Naive thymus-derived CD4-positive, alpha-beta T cell (primary cell): ENCODE data around the gene SERPINE1. TPM values are rescaled to one million over a fixed set of nuclear protein-coding genes. Genes with fewer than 3 reads are reported as not detected.
"Not testable (repeated sequence)": the region's sequence is repeated elsewhere in the genome, so short reads cannot be mapped to it uniquely, and the experiment has no call there.

ENCODE experiments used
- ATAC-seq: fragments of 150-1000 bp; cut with Tn5 transposase; 2 replicates; pipeline ENCODE4 v1.10.0; 2021; ENCODE audit warnings: mild to moderate bottlenecking, moderate library complexity
- CTCF ChIA-PET: fragments of 350-600 bp; sonication (Branson Sonifier 250); formaldehyde crosslinking; loops from one replicate; lab custom pipeline; 2021; ENCODE audit warnings: antibody characterized with exemption; lab: Charles Lee
- POLR2A ChIA-PET: fragments of 350-600 bp; sonication (Branson Sonifier 250); formaldehyde crosslinking; loops from one replicate; lab custom pipeline; 2021; ENCODE audit warnings: antibody characterized with exemption, inconsistent platforms; lab: Charles Lee
- DNase-seq, 9 donors: peaks; one replicate each; pipeline versions ENCODE4 v3.0.0 to v3.0.0-alpha.2; 2020 to 2022; ENCODE audit warnings: mixed read lengths in 1 of 9
- H3K27ac ChIP-seq: one replicate; pipeline ENCODE4 v1.7.0; 2013; ENCODE audit warnings: mild to moderate bottlenecking, low read depth, low read length, moderate library complexity
- H3K27me3 ChIP-seq, 2 donors: one replicate each; pipeline ENCODE4 v1.7.0; 2013; ENCODE audit warnings: low read length in 2 of 2, mild to moderate bottlenecking in 2 of 2, moderate library complexity in 2 of 2; ENCODE audit not compliant: control insufficient read depth in 2 of 2, insufficient read depth in 2 of 2
- H3K36me3 ChIP-seq, 3 experiments: 1 replicate in 2 of 3; 2 replicates in 1 of 3; pipeline ENCODE4 v1.7.0; 2013; ENCODE audit warnings: low read length in 3 of 3, mild to moderate bottlenecking in 3 of 3, moderate library complexity in 1 of 3; ENCODE audit not compliant: insufficient read depth in 3 of 3, control insufficient read depth in 2 of 3
- H3K4me1 ChIP-seq, 2 donors: one replicate each; pipeline ENCODE4 v1.7.0; 2013; ENCODE audit warnings: low read length in 2 of 2, mild to moderate bottlenecking in 2 of 2, moderate library complexity in 1 of 2; ENCODE audit not compliant: control insufficient read depth in 2 of 2, insufficient read depth in 2 of 2
- H3K4me3 ChIP-seq: 2 replicates; pipeline ENCODE4 v1.7.0; 2013; ENCODE audit warnings: mild to moderate bottlenecking, low read length
- H3K9me3 ChIP-seq, 3 experiments: 1 replicate in 2 of 3; 2 replicates in 1 of 3; pipeline ENCODE4 v1.7.0; 2013; ENCODE audit warnings: low read length in 3 of 3; ENCODE audit not compliant: control insufficient read depth in 2 of 3
- H3K27ac Mint-ChIP-seq, 9 donors: one replicate each; pipeline ENCODE4 v1.8.0; 2020 to 2022; ENCODE audit warnings: mixed read lengths in 9 of 9, mild to moderate bottlenecking in 8 of 9, moderate library complexity in 5 of 9, inconsistent platforms in 2 of 9
- H3K27me3 Mint-ChIP-seq, 5 donors: one replicate each; pipeline ENCODE4 v1.8.0; 2021 to 2022; ENCODE audit warnings: mixed read lengths in 5 of 5, mild to moderate bottlenecking in 1 of 5
- H3K36me3 Mint-ChIP-seq, 5 donors: one replicate each; pipeline ENCODE4 v1.8.0; 2020 to 2022; ENCODE audit warnings: mixed read lengths in 5 of 5, mild to moderate bottlenecking in 3 of 5, inconsistent platforms in 1 of 5
- H3K4me1 Mint-ChIP-seq, 7 donors: one replicate each; pipeline ENCODE4 v1.8.0; 2020 to 2022; ENCODE audit warnings: mixed read lengths in 7 of 7, mild to moderate bottlenecking in 3 of 7, inconsistent platforms in 1 of 7
- H3K4me3 Mint-ChIP-seq, 10 donors: one replicate each; pipeline ENCODE4 v1.8.0; 2020 to 2022; ENCODE audit warnings: mild to moderate bottlenecking in 10 of 10, mixed read lengths in 10 of 10, moderate library complexity in 6 of 10, inconsistent platforms in 2 of 10
- H3K9me3 Mint-ChIP-seq, 11 donors: one replicate each; pipeline ENCODE4 v1.8.0; 2020 to 2022; ENCODE audit warnings: mixed read lengths in 11 of 11, mild to moderate bottlenecking in 4 of 11, inconsistent platforms in 1 of 11, moderate library complexity in 1 of 11
- intact Hi-C, 2 donors: fragments of 100-400 bp; cut with micrococcal nuclease; formaldehyde crosslinking; loops; one replicate each; pipeline ENCODE4 v1.15.1; 2023
- polyA plus RNA-seq, 2 donors: library from polyadenylated mRNA; unstranded; fragments of 300-500 nt; fragmentation: Illumina TruSeq; gene quantifications; one replicate each; pipeline ENCODE4 v1.2.3, GENCODE V29; 2021
- total RNA-seq, 6 experiments: library from RNA in 5 of 6; stranded (reverse) in 5 of 6; gene quantifications; 1 replicate in 5 of 6; 2 replicates in 1 of 6; pipeline ENCODE4 v1.2.3 and lab custom pipeline; 2021 to 2026

SERPINE1 gene
- total and polyA plus RNA-seq, 7 experiments from 2014 or later: 0.08 to 0.56 (median 0.36) TPM; not detected in 4

- POLR2A ChIA-PET, intact Hi-C loops: not testable (repeated sequence)
Observed at GRCh38 chr7:101113140-101113539, 13.8 kb upstream of the SERPINE1 start.

GRCh38 chr7:101113836-101114235 is 13.1 kb upstream of the SERPINE1 start:
- H3K27ac ChIP-seq: no peak overlapping the region
- H3K4me3 ChIP-seq: no peak overlapping the region
- no peak overlapping the region for H3K4me3 Mint-ChIP-seq
- peaks cover 0 to 2% (median 0%) of the 10 kb centered on the region in 11 donors for H3K9me3 Mint-ChIP-seq
- no peaks in the 10 kb centered on the region for H3K9me3 ChIP-seq
- intact Hi-C loops: no loop called here
- H3K4me1 ChIP-seq: no peaks in the 10 kb centered on the region
- no peak overlapping the region for H3K27ac Mint-ChIP-seq
- no peak for DNase-seq
- H3K4me1 Mint-ChIP-seq: no peaks in the 10 kb centered on the region
- ChIA-PET CTCF (no interaction called here), POLR2A (no interaction called here)
- no peaks in the 10 kb centered on the region for H3K27me3 ChIP-seq
- H3K36me3 ChIP-seq: no peaks in the 10 kb centered on the region
- ATAC-seq: no peak
- H3K27me3 Mint-ChIP-seq: peaks cover 0 to 4% (median 0%) of the 10 kb centered on the region in 5 donors
- H3K36me3 Mint-ChIP-seq: no peaks in the 10 kb centered on the region

More at GRCh38 chr7:101113140-101113539, 13.8 kb upstream of the SERPINE1 start:
- H3K27ac ChIP-seq, H3K27me3 ChIP-seq, H3K4me1 Mint-ChIP-seq, CTCF ChIA-PET, H3K4me1 ChIP-seq, H3K27ac Mint-ChIP-seq, H3K36me3 ChIP-seq, DNase-seq, H3K9me3 ChIP-seq, ATAC-seq, H3K4me3 Mint-ChIP-seq, H3K4me3 ChIP-seq, H3K9me3 Mint-ChIP-seq, H3K36me3 Mint-ChIP-seq, H3K27me3 Mint-ChIP-seq: not testable (repeated sequence)

- ChIA-PET POLR2A (no interaction called here), CTCF (no interaction called here)
- Mint-ChIP-seq H3K27me3 (peaks cover 0 to 7% (median 0%) of the 10 kb centered on the region in 5 donors), H3K4me3 (no peak overlapping the region), H3K9me3 (peaks cover 0 to 2% (median 0%) of the 10 kb centered on the region in 11 donors), H3K27ac (no peak overlapping the region), H3K4me1 (no peaks in the 10 kb centered on the region), H3K36me3 (no peaks in the 10 kb centered on the region)
- ATAC-seq: no peak
- DNase-seq: no peak
- H3K4me3 ChIP-seq: no peak overlapping the region
- H3K27me3 ChIP-seq: no peaks in the 10 kb centered on the region
- H3K36me3 ChIP-seq: no peaks in the 10 kb centered on the region
- H3K4me1 ChIP-seq: no peaks in the 10 kb centered on the region
- H3K9me3 ChIP-seq: no peaks in the 10 kb centered on the region
- H3K27ac ChIP-seq: no peak overlapping the region
- intact Hi-C loops: no loop called here
Observed at GRCh38 chr7:101114492-101114891, 12.4 kb upstream of the SERPINE1 start.

GRCh38 chr7:101115215-101115614 is 11.7 kb upstream of the SERPINE1 start:
- ATAC-seq (no peak), DNase-seq (no peak)
- Histone ChIP-seq H3K36me3 (no peaks in the 10 kb centered on the region), H3K9me3 (no peaks in the 10 kb centered on the region), H3K27me3 (no peaks in the 10 kb centered on the region), H3K4me3 (no peak overlapping the region), H3K4me1 (no peaks in the 10 kb centered on the region), H3K27ac (no peak overlapping the region)
- Mint-ChIP-seq H3K27ac (no peak overlapping the region), H3K9me3 (peaks cover 0 to 2% (median 0%) of the 10 kb centered on the region in 11 donors), H3K4me1 (no peaks in the 10 kb centered on the region), H3K36me3 (no peaks in the 10 kb centered on the region), H3K4me3 (no peak overlapping the region), H3K27me3 (peaks cover 0 to 15% (median 4%) of the 10 kb centered on the region in 5 donors)
- intact Hi-C loops: no loop called here
- ChIA-PET POLR2A (no interaction called here), CTCF (no interaction called here)

GRCh38 chr7:101116898-101117297 is 10.0 kb upstream of the SERPINE1 start:
- Mint-ChIP-seq H3K4me1 (peaks cover 0 to 2% (median 0%) of the 10 kb centered on the region in 7 donors), H3K27ac (no peak overlapping the region), H3K4me3 (no peak overlapping the region), H3K36me3 (no peaks in the 10 kb centered on the region), H3K9me3 (peaks cover 0 to 2% (median 0%) of the 10 kb centered on the region in 11 donors), H3K27me3 (peaks cover 10 to 22% (median 13%) of the 10 kb centered on the region in 5 donors)
- H3K9me3 ChIP-seq: no peaks in the 10 kb centered on the region
- no peak overlapping the region for H3K27ac ChIP-seq
- DNase-seq: no peak
- ATAC-seq: no peak
- H3K36me3 ChIP-seq: no peaks in the 10 kb centered on the region
- no peak overlapping the region for H3K4me3 ChIP-seq
- intact Hi-C loops: no loop called here
- POLR2A ChIA-PET: no interaction called here
- CTCF ChIA-PET: interaction anchor here (1.3 kb wide), 1 partner anchor 27 kb away, joined by 3 read pairs; no protein-coding TSS in a partner anchor
- no peaks in the 10 kb centered on the region for H3K27me3 ChIP-seq
- no peaks in the 10 kb centered on the region for H3K4me1 ChIP-seq

GRCh38 chr7:101118856-101119255 is 8.0 kb upstream of the SERPINE1 start:
- CTCF ChIA-PET: no interaction called here
- POLR2A ChIA-PET: no interaction called here
- no peak overlapping the region for H3K27ac Mint-ChIP-seq
- H3K27me3 Mint-ChIP-seq: peaks cover 27 to 39% (median 30%) of the 10 kb centered on the region in 5 donors
- H3K4me1 ChIP-seq: no peaks in the 10 kb centered on the region
- DNase-seq (no peak), ATAC-seq (no peak)
- H3K36me3 Mint-ChIP-seq: no peaks in the 10 kb centered on the region
- no peak overlapping the region for H3K4me3 Mint-ChIP-seq
- intact Hi-C loops: no loop called here
- H3K9me3 ChIP-seq: no peaks in the 10 kb centered on the region
- H3K9me3 Mint-ChIP-seq: peaks cover 0 to 3% (median 0%) of the 10 kb centered on the region in 11 donors
- no peak overlapping the region for H3K4me3 ChIP-seq
- H3K4me1 Mint-ChIP-seq: peaks cover 0 to 16% (median 0%) of the 10 kb centered on the region in 7 donors
- H3K27me3 ChIP-seq: no peaks in the 10 kb centered on the region
- no peaks in the 10 kb centered on the region for H3K36me3 ChIP-seq
- H3K27ac ChIP-seq: no peak overlapping the region

GRCh38 chr7:101119876-101120275 is 7.0 kb upstream of the SERPINE1 start:
- no peak for ATAC-seq
- POLR2A ChIA-PET: no interaction called here

More at GRCh38 chr7:101119876-101120275, 7.0 kb upstream of the SERPINE1 start:
- Histone ChIP-seq H3K4me1 (no peaks in the 10 kb centered on the region), H3K27ac (no peak overlapping the region), H3K36me3 (no peaks in the 10 kb centered on the region), H3K9me3 (no peaks in the 10 kb centered on the region), H3K27me3 (no peaks in the 10 kb centered on the region), H3K4me3 (no peak overlapping the region)
- CTCF ChIA-PET: no interaction called here
- H3K27ac Mint-ChIP-seq: no peak overlapping the region
- H3K9me3 Mint-ChIP-seq: peaks cover 0 to 2% (median 0%) of the 10 kb centered on the region in 11 donors
- no peak for DNase-seq
- no peaks in the 10 kb centered on the region for H3K36me3 Mint-ChIP-seq
- intact Hi-C loops: no loop called here
- H3K4me3 Mint-ChIP-seq: no peak overlapping the region
- H3K27me3 Mint-ChIP-seq: peaks cover 33 to 44% (median 37%) of the 10 kb centered on the region in 5 donors
- H3K4me1 Mint-ChIP-seq: peaks cover 6 to 22% (median 7%) of the 10 kb centered on the region in 7 donors
